SK-N-MC (cell line): ENCODE data around the gene DGKH.

Experiments used
- EZH2 ChIP-seq: fragments of 200-600 bp; sonication (generic); IDR thresholded peaks from one replicate; pipeline ENCODE4 v1.6.1; 2017; ENCODE audit warnings: antibody characterized with exemption
- FOXP2 ChIP-seq: optimal IDR thresholded peaks from 2 replicates; pipeline ENCODE3; 2011; ENCODE audit warnings: mild to moderate bottlenecking, moderate library complexity; ENCODE audit not compliant: insufficient read depth; ENCODE audit errors: extremely low read length, control extremely low read depth
- POLR2AphosphoS5 ChIP-seq: IDR thresholded peaks from 2 replicates; pipeline ENCODE4 v1.6.1; 2012; ENCODE audit warnings: mild to moderate bottlenecking, low read depth, low read length, borderline replicate concordance

- TF ChIP-seq EZH2 = no peak
- TF ChIP-seq POLR2AphosphoS5 = no peak
- no peak for TF ChIP-seq FOXP2
Measured at GRCh38 chr13:42214446-42214845, 166.0 kb downstream of the DGKH start.
